K562 (cell line): ENCODE results near the gene BMF. TPM values are rescaled to one million over a fixed set of nuclear protein-coding genes. Genes with fewer than 3 reads are reported as not detected.

Experiments used
- ATF2 ChIP-seq: sonication (generic); formaldehyde crosslinking; IDR thresholded peaks from 2 replicates; pipeline ENCODE4 v1.8.1; 2022; ENCODE audit warnings: missing genetic modification reagents
- E2F6 ChIP-seq, 2 experiments: IDR thresholded peaks; 2 replicates each; pipeline ENCODE4 v1.6.1; 2011; ENCODE audit warnings: borderline replicate concordance in 1 of 2, control low read depth in 1 of 2, low read depth in 1 of 2, low read length in 1 of 2, mild to moderate bottlenecking in 1 of 2, mixed read lengths in 1 of 2, moderate library complexity in 1 of 2; ENCODE audit not compliant: insufficient read depth in 1 of 2, insufficient read length in 1 of 2, poor library complexity in 1 of 2, severe bottlenecking in 1 of 2; ENCODE audit errors: extremely low read depth in 1 of 2
- HIVEP1 ChIP-seq: fragments of 250-450 bp; sonication (Bioruptor Pico); IDR thresholded peaks from 2 replicates; pipeline ENCODE4 v1.4.0; 2020; ENCODE audit warnings: mild to moderate bottlenecking
- KLF13 ChIP-seq: fragments of 450-650 bp; IDR thresholded peaks from 2 replicates; pipeline ENCODE4 v1.6.1; 2016; ENCODE audit warnings: missing genetic modification characterization, low read depth, mild to moderate bottlenecking, missing compliant biosample characterization, moderate library complexity, borderline replicate concordance
- MYBL2 ChIP-seq, 2 experiments: fragments of 450-650 bp in 1 of 2; sonication (generic) in 1 of 2; formaldehyde crosslinking in 1 of 2; IDR thresholded peaks; 2 replicates each; pipeline versions ENCODE4 v1.6.1 to v1.8.1; 2017 to 2022; ENCODE audit warnings: borderline replicate concordance in 1 of 2, inconsistent platforms in 1 of 2, low read depth in 1 of 2, mild to moderate bottlenecking in 1 of 2, missing genetic modification reagents in 1 of 2, moderate library complexity in 1 of 2
- PHTF2 ChIP-seq: fragments of 250-450 bp; sonication (Bioruptor Pico); IDR thresholded peaks from 2 replicates; pipeline ENCODE4 v1.5.0; 2021; ENCODE audit warnings: mild to moderate bottlenecking
- RBM25 ChIP-seq: fragments of 200-400 bp; formaldehyde crosslinking; IDR thresholded peaks from 2 replicates; pipeline ENCODE4 v1.6.1; 2018; ENCODE audit warnings: low read length, low read depth, moderate library complexity; ENCODE audit not compliant: severe bottlenecking
- SIRT6 ChIP-seq: IDR thresholded peaks from one replicate; pipeline ENCODE4 v1.6.1; 2012; ENCODE audit warnings: low read depth, mild to moderate bottlenecking, control low read depth, inconsistent platforms, low read length, moderate library complexity
- TGIF2 ChIP-seq: sonication (generic); formaldehyde crosslinking; IDR thresholded peaks from 2 replicates; pipeline ENCODE4 v1.8.1; 2022; ENCODE audit warnings: mild to moderate bottlenecking, missing genetic modification reagents, moderate library complexity
- ZNF41 ChIP-seq: fragments of 250-450 bp; sonication (Bioruptor Pico); conservative IDR thresholded peaks from 2 replicates; pipeline ENCODE4 v1.4.0; 2020; ENCODE audit warnings: mild to moderate bottlenecking
- ZNF57 ChIP-seq: fragments of 450-650 bp; formaldehyde crosslinking; IDR thresholded peaks from 2 replicates; pipeline ENCODE4 v1.4.0; 2020; ENCODE audit warnings: mild to moderate bottlenecking, moderate library complexity
- polyA plus RNA-seq, 8 experiments: library from polyadenylated mRNA; depleted of rRNA in 4 of 8; stranded (reverse) in 5 of 8; unstranded in 3 of 8; fragments of >200 nt; fragmentation: Nextera tagmentation in 2 of 8; fragmentation: Illumina TruSeq in 1 of 8; extraction: Ambion mirVana in 2 of 8; extraction: Trizol in 1 of 8; gene quantifications; 2 replicates each; pipeline versions ENCODE4 v1.2.1 to v1.2.3, GENCODE V29; 2011 to 2014; ENCODE audit warnings: inconsistent platforms in 1 of 8, missing spikeins in 1 of 8
- total RNA-seq, 7 experiments: library from RNA; depleted of rRNA in 6 of 7; stranded (reverse); fragments of >200 nt in 6 of 7; fragmentation: Illumina TruSeq in 2 of 7; extraction: Trizol in 2 of 7; gene quantifications; 2 replicates each; pipeline versions ENCODE4 v1.2.1 to v1.2.3, GENCODE V29; 2011 to 2021; ENCODE audit warnings: low replicate concordance in 1 of 7
- TF ChIP-seq, protein P1 (sequence below): sonication (generic); formaldehyde crosslinking; IDR thresholded peaks from 2 replicates; pipeline ENCODE4 v1.8.1; 2023; ENCODE audit warnings: missing genetic modification reagents, mild to moderate bottlenecking, borderline replicate concordance
- TF ChIP-seq, protein P2 (sequence below): fragments of 250-450 bp; sonication (Bioruptor Pico); IDR thresholded peaks from 2 replicates; pipeline ENCODE4 v1.5.0; 2020; ENCODE audit warnings: mild to moderate bottlenecking

BMF gene
- total and polyA plus RNA-seq, 9 of the 15 experiments (the other 6 are each of a cell fraction or from before 2014, with no cell fraction given), result 0.25 to 0.91 (median 0.59) TPM; not detected in 2

- TF ChIP-seq, protein P1, sequence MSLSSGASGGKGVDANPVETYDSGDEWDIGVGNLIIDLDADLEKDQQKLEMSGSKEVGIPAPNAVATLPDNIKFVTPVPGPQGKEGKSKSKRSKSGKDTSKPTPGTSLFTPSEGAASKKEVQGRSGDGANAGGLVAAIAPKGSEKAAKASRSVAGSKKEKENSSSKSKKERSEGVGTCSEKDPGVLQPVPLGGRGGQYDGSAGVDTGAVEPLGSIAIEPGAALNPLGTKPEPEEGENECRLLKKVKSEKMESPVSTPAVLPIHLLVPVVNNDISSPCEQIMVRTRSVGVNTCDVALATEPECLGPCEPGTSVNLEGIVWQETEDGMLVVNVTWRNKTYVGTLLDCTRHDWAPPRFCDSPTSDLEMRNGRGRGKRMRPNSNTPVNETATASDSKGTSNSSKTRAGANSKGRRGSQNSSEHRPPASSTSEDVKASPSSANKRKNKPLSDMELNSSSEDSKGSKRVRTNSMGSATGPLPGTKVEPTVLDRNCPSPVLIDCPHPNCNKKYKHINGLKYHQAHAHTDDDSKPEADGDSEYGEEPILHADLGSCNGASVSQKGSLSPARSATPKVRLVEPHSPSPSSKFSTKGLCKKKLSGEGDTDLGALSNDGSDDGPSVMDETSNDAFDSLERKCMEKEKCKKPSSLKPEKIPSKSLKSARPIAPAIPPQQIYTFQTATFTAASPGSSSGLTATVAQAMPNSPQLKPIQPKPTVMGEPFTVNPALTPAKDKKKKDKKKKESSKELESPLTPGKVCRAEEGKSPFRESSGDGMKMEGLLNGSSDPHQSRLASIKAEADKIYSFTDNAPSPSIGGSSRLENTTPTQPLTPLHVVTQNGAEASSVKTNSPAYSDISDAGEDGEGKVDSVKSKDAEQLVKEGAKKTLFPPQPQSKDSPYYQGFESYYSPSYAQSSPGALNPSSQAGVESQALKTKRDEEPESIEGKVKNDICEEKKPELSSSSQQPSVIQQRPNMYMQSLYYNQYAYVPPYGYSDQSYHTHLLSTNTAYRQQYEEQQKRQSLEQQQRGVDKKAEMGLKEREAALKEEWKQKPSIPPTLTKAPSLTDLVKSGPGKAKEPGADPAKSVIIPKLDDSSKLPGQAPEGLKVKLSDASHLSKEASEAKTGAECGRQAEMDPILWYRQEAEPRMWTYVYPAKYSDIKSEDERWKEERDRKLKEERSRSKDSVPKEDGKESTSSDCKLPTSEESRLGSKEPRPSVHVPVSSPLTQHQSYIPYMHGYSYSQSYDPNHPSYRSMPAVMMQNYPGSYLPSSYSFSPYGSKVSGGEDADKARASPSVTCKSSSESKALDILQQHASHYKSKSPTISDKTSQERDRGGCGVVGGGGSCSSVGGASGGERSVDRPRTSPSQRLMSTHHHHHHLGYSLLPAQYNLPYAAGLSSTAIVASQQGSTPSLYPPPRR (CRISPR knock-in tag), result no peak; the same call in 1 of the 2 replicates
- no peak for TF ChIP-seq ZNF41 (CRISPR knock-in tag)
- TF ChIP-seq E2F6 (IDR thresholded peaks at IDR 0.05; ENCODE audit: borderline replicate concordance in 1 of 2, extremely low read depth in 1 of 2, insufficient read depth in 1 of 2, insufficient read length in 1 of 2, low read depth in 1 of 2, low read length in 1 of 2, poor library complexity in 1 of 2, severe bottlenecking in 1 of 2), result peak in 1 of 2 experiments; percentile 11
- no peak for TF ChIP-seq SIRT6
- TF ChIP-seq TGIF2 (CRISPR knock-in tag), result no peak
- TF ChIP-seq ZNF57 (CRISPR knock-in tag), result no peak
- TF ChIP-seq RBM25, result no peak
- TF ChIP-seq KLF13 (tag), result no peak
- TF ChIP-seq, protein P2, sequence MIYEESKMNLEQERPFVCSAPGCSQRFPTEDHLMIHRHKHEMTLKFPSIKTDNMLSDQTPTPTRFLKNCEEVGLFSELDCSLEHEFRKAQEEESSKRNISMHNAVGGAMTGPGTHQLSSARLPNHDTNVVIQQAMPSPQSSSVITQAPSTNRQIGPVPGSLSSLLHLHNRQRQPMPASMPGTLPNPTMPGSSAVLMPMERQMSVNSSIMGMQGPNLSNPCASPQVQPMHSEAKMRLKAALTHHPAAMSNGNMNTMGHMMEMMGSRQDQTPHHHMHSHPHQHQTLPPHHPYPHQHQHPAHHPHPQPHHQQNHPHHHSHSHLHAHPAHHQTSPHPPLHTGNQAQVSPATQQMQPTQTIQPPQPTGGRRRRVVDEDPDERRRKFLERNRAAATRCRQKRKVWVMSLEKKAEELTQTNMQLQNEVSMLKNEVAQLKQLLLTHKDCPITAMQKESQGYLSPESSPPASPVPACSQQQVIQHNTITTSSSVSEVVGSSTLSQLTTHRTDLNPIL, result no peak
- no peak for TF ChIP-seq MYBL2 (IDR thresholded peaks at IDR 0.05; ENCODE audit: low read depth)
- no peak for TF ChIP-seq MYBL2 (CRISPR knock-in tag; IDR thresholded peaks at IDR 0.05; ENCODE audit: borderline replicate concordance)
- no peak for TF ChIP-seq ATF2 (CRISPR knock-in tag)
- no peak for TF ChIP-seq HIVEP1 (CRISPR knock-in tag)
- no peak for TF ChIP-seq PHTF2
These were observed 2.2 kb downstream of the BMF start (continued) for GRCh38 chr15:40106203-40107161.
